GM12878 (cell line): Measurements from ENCODE around the gene IGFALS.

ENCODE experiments used
- ATF2 ChIP-seq: IDR thresholded peaks from 2 replicates; pipeline ENCODE4 v1.6.1; 2012; ENCODE audit warnings: low read length, inconsistent platforms
- BHLHE40 ChIP-seq, 2 experiments: fragments of 450-650 bp in 1 of 2; IDR thresholded peaks; 2 replicates each; pipeline ENCODE4 v1.6.1; 2011 to 2017; ENCODE audit warnings: low read depth in 2 of 2, borderline replicate concordance in 1 of 2, improper control_type of control experiment in 1 of 2, low read length in 1 of 2, mild to moderate bottlenecking in 1 of 2
- CTCF ChIP-seq, 3 experiments: IDR thresholded peaks in 2 of 3; conservative IDR thresholded peaks in 1 of 3; 2 replicates each; pipeline ENCODE4 v1.5.1; 2011; ENCODE audit warnings: low read depth in 3 of 3, low read length in 3 of 3, mild to moderate bottlenecking in 3 of 3, control low read depth in 2 of 3, moderate library complexity in 2 of 3, inconsistent platforms in 1 of 3, mixed read lengths in 1 of 3; ENCODE audit not compliant: control insufficient read depth in 2 of 3, insufficient read depth in 1 of 3; ENCODE audit errors: extremely low read depth in 1 of 3
- E2F8 ChIP-seq: fragments of 450-650 bp; IDR thresholded peaks from 2 replicates; pipeline ENCODE4 v1.6.1; 2018; ENCODE audit warnings: mild to moderate bottlenecking, low read depth, moderate library complexity; ENCODE audit not compliant: partially characterized antibody
- FOXM1 ChIP-seq: IDR thresholded peaks from 2 replicates; pipeline ENCODE4 v1.6.1; 2012; ENCODE audit warnings: low read depth, mild to moderate bottlenecking, inconsistent platforms, low read length, moderate library complexity
- IRF3 ChIP-seq: fragments of 450-650 bp; IDR thresholded peaks from 2 replicates; pipeline ENCODE4 v1.6.1; 2014; ENCODE audit warnings: mild to moderate bottlenecking
- KDM1A ChIP-seq: fragments of 200-600 bp; sonication (generic); IDR thresholded peaks from 2 replicates; pipeline ENCODE4 v1.6.1; 2016; ENCODE audit warnings: borderline replicate concordance
- MEF2A ChIP-seq: IDR thresholded peaks from 2 replicates; pipeline ENCODE4 v1.6.1; 2011; ENCODE audit warnings: low read depth, mild to moderate bottlenecking, low read length, moderate library complexity; ENCODE audit not compliant: insufficient read depth
- MTA2 ChIP-seq: fragments of 450-650 bp; IDR thresholded peaks from 2 replicates; pipeline ENCODE4 v1.6.1; 2016; ENCODE audit warnings: low read depth, mild to moderate bottlenecking, moderate library complexity
- POLR2A ChIP-seq: IDR thresholded peaks from 2 replicates; pipeline ENCODE4 v1.6.1; 2011; ENCODE audit warnings: low read depth, mild to moderate bottlenecking, low read length
- POLR2AphosphoS5 ChIP-seq: IDR thresholded peaks from 2 replicates; pipeline ENCODE4 v1.6.1; 2011; ENCODE audit warnings: mild to moderate bottlenecking, low read length, inconsistent platforms
- SP1 ChIP-seq: IDR thresholded peaks from one replicate; pipeline ENCODE4 v1.6.1; 2011; ENCODE audit warnings: low read depth, low read length
- STAT3 ChIP-seq: IDR thresholded peaks from 2 replicates; pipeline ENCODE4 v1.6.1; 2011; ENCODE audit warnings: low read depth, low read length, improper control_type of control experiment
- ZNF622 ChIP-seq: fragments of 450-650 bp; IDR thresholded peaks from 2 replicates; pipeline ENCODE4 v1.6.1; 2017; ENCODE audit warnings: mild to moderate bottlenecking, inconsistent platforms

- TF ChIP-seq POLR2AphosphoS5 (no peak), SP1 (no peak), CTCF (IDR thresholded peaks at IDR 0.05 in 2 of 3, conservative IDR thresholded peaks at IDR 0.05 in 1 of 3; ENCODE audit: control insufficient read depth in 2 of 3, extremely low read depth in 1 of 3, insufficient read depth in 1 of 3, low read depth in 3 of 3, low read length in 3 of 3) (no peak), FOXM1 (no peak), STAT3 (no peak), KDM1A (no peak), ZNF622 (no peak), E2F8 (no peak), ATF2 (no peak), BHLHE40 (IDR thresholded peaks at IDR 0.05; ENCODE audit: borderline replicate concordance in 1 of 2, low read depth in 2 of 2, low read length in 1 of 2) (no peak), IRF3 (no peak), MEF2A (no peak), MTA2 (no peak), POLR2A (peak; percentile 38; the same call in 1 of the 2 replicates)
Observed at GRCh38 chr16:1791943-1792812, 1.3 kb downstream of the IGFALS start.
